ENCODE data around the gene TRIM47.

DNA sequence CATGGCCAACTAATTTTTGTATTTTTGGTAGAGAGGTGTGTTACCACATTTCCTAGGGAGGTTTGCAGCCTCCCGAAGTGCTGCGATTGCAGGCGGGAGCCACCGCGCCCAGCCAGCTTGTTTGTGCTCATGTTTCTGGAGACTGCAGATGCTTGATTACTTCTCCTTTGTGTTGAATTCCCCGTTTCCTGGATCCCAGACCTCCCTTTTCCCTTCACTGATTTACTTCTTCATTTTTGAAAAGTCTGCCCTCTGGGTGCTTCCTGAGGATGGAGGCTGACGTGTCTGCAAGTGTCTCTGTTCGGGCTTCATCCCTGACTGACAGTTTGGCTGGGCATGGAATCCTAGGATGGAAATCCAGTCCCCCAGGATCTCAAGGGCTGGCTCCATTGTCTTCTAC lies 7.0 kb upstream of the TRIM47 start:
- TF ChIP-seq, protein P1, sequence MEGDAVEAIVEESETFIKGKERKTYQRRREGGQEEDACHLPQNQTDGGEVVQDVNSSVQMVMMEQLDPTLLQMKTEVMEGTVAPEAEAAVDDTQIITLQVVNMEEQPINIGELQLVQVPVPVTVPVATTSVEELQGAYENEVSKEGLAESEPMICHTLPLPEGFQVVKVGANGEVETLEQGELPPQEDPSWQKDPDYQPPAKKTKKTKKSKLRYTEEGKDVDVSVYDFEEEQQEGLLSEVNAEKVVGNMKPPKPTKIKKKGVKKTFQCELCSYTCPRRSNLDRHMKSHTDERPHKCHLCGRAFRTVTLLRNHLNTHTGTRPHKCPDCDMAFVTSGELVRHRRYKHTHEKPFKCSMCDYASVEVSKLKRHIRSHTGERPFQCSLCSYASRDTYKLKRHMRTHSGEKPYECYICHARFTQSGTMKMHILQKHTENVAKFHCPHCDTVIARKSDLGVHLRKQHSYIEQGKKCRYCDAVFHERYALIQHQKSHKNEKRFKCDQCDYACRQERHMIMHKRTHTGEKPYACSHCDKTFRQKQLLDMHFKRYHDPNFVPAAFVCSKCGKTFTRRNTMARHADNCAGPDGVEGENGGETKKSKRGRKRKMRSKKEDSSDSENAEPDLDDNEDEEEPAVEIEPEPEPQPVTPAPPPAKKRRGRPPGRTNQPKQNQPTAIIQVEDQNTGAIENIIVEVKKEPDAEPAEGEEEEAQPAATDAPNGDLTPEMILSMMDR (conservative IDR thresholded peaks at IDR 0.05), result no peak
- no peak for TF ChIP-seq EZH2 (IDR thresholded peaks at IDR 0.05; ENCODE audit: low read depth)
